ENCODE results near the gene TTC17.
"Not testable (repeated sequence)": the region's sequence is repeated elsewhere in the genome, so short reads cannot be mapped to it uniquely, and the experiment has no call there.

TTC17 gene

DNA sequence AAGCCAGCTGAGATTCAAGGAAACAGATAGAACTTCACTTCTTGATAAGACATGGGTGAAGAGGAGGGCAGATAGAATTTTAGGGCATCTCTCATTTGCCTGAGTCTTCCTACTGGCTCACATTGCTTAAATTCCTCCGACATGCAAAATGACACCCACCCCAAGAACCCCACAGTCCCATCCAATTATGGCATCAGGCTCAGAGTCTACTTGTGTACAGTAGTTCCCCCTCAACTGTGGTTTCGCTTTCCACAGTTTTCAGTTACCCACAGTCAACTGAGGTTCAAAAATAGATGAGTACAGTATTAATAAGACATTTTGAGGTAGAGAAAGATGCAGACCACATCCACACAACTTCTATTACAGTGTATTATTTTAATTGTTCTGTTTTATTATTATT, 99.8 kb downstream of the TTC17 start:
- no peak overlapping the region for H2AFZ ChIP-seq (ENCODE audit: low read length, unreplicated experiment)
- H3K36me3 ChIP-seq (ENCODE audit: insufficient read depth, low read length), result peaks cover 45% of the 10 kb centered on the region

GRCh38 chr11:43459246-43459645, 100.5 kb downstream of the TTC17 start:
- Histone ChIP-seq H3K27ac (ENCODE audit: low read depth, low read length) (no peak overlapping the region), H2AFZ (ENCODE audit: low read length, unreplicated experiment) (no peak overlapping the region), H3K27me3 (ENCODE audit: insufficient read depth, low read length) (no peaks in the 10 kb centered on the region), H3K4me3 (ENCODE audit: low read depth, low read length) (no peak overlapping the region), H3K79me2 (ENCODE audit: control insufficient read depth, insufficient read depth, low read length, unreplicated experiment) (no peaks in the 10 kb centered on the region), H3K4me1 (ENCODE audit: control insufficient read depth, insufficient read depth, low read length, unreplicated experiment) (no peaks in the 10 kb centered on the region), H3K36me3 (ENCODE audit: insufficient read depth, low read length) (peaks cover 53% of the 10 kb centered on the region)

More for the DNA sequence above, 99.8 kb downstream of the TTC17 start:
- H3K79me2 ChIP-seq (ENCODE audit: control insufficient read depth, insufficient read depth, low read length, unreplicated experiment), result no peaks in the 10 kb centered on the region
- H3K4me1 ChIP-seq (ENCODE audit: control insufficient read depth, insufficient read depth, low read length, unreplicated experiment), result no peaks in the 10 kb centered on the region
- H3K27ac ChIP-seq (ENCODE audit: low read depth, low read length), result no peak overlapping the region
- no peak overlapping the region for H3K4me3 ChIP-seq (ENCODE audit: low read depth, low read length)
- H3K27me3 ChIP-seq (ENCODE audit: insufficient read depth, low read length), result no peaks in the 10 kb centered on the region

DNA sequence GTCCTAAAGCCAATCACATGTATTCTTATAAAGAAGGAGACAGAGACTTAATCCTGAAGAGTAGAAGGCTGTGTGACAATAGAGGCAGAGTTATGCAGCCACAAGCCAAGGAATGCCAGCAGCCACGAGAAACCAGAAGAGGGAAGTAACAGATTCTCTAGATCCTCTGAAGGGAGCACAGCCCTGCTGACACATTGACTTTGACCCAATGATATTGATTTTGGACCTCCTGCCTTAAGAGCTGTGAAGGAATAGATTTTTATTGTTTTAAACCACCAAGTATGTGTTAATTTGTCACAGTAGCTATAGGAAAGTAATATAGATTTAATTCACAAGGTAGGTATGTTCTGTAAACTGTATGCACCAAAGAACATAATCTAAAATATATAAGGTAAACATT, 103.6 kb downstream of the TTC17 start:
- Histone ChIP-seq H2AFZ (ENCODE audit: low read length, unreplicated experiment) (no peak overlapping the region), H3K79me2 (ENCODE audit: control insufficient read depth, insufficient read depth, low read length, unreplicated experiment) (no peaks in the 10 kb centered on the region), H3K27me3 (ENCODE audit: insufficient read depth, low read length) (no peaks in the 10 kb centered on the region), H3K27ac (ENCODE audit: low read depth, low read length) (no peak overlapping the region), H3K4me1 (ENCODE audit: control insufficient read depth, insufficient read depth, low read length, unreplicated experiment) (no peaks in the 10 kb centered on the region), H3K4me3 (ENCODE audit: low read depth, low read length) (no peak overlapping the region), H3K36me3 (ENCODE audit: insufficient read depth, low read length) (peaks cover 77% of the 10 kb centered on the region)

- Histone ChIP-seq H2AFZ (ENCODE audit: low read length, unreplicated experiment) (no peak overlapping the region), H3K4me3 (ENCODE audit: low read depth, low read length) (no peak overlapping the region), H3K27me3 (ENCODE audit: insufficient read depth, low read length) (no peaks in the 10 kb centered on the region), H3K27ac (ENCODE audit: low read depth, low read length) (no peak overlapping the region), H3K36me3 (ENCODE audit: insufficient read depth, low read length) (peaks cover 54% of the 10 kb centered on the region), H3K79me2 (ENCODE audit: control insufficient read depth, insufficient read depth, low read length, unreplicated experiment) (no peaks in the 10 kb centered on the region), H3K4me1 (ENCODE audit: control insufficient read depth, insufficient read depth, low read length, unreplicated experiment) (no peaks in the 10 kb centered on the region)
Observed at GRCh38 chr11:43467958-43468357, 109.2 kb downstream of the TTC17 start.

DNA sequence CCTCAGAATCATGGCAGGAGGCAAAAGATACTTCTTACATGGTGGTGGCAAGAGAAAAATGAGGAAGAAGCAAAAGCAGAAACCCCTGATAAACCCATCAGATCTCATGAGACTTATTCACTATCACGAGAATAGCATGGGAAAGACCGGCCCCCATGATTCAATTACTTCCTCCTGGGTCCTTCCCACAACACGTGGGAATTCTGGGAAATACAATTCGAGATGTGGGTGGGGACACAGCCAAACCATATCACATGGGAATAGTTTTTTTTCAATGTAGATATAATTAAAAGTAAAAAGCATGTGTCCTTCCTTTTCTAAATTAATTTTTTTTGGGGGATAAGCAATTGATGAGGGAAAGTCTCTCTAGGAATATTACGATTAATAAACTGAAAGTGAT, 118.8 kb downstream of the TTC17 start:
- not testable (repeated sequence) for H2AFZ ChIP-seq (ENCODE audit: low read length, unreplicated experiment); H3K4me1 ChIP-seq (ENCODE audit: control insufficient read depth, insufficient read depth, low read length, unreplicated experiment); H3K27me3 ChIP-seq (ENCODE audit: insufficient read depth, low read length); H3K79me2 ChIP-seq (ENCODE audit: control insufficient read depth, insufficient read depth, low read length, unreplicated experiment); H3K4me3 ChIP-seq (ENCODE audit: low read depth, low read length); H3K27ac ChIP-seq (ENCODE audit: low read depth, low read length)
- peaks cover 24% of the 10 kb centered on the region for H3K36me3 ChIP-seq (ENCODE audit: insufficient read depth, low read length)

GRCh38 chr11:43486141-43486540, 127.4 kb downstream of the TTC17 start:
- peaks cover 14% of the 10 kb centered on the region; the same call in 1 of the 2 replicates for H3K36me3 ChIP-seq (ENCODE audit: insufficient read depth, low read length)
- no peak overlapping the region for H3K27ac ChIP-seq (ENCODE audit: low read depth, low read length)
- H3K4me1 ChIP-seq (ENCODE audit: control insufficient read depth, insufficient read depth, low read length, unreplicated experiment), result no peaks in the 10 kb centered on the region
- H3K4me3 ChIP-seq (ENCODE audit: low read depth, low read length), result no peak overlapping the region
- H2AFZ ChIP-seq (ENCODE audit: low read length, unreplicated experiment), result no peak overlapping the region
- H3K27me3 ChIP-seq (ENCODE audit: insufficient read depth, low read length), result no peaks in the 10 kb centered on the region
- H3K79me2 ChIP-seq (ENCODE audit: control insufficient read depth, insufficient read depth, low read length, unreplicated experiment), result no peaks in the 10 kb centered on the region

DNA sequence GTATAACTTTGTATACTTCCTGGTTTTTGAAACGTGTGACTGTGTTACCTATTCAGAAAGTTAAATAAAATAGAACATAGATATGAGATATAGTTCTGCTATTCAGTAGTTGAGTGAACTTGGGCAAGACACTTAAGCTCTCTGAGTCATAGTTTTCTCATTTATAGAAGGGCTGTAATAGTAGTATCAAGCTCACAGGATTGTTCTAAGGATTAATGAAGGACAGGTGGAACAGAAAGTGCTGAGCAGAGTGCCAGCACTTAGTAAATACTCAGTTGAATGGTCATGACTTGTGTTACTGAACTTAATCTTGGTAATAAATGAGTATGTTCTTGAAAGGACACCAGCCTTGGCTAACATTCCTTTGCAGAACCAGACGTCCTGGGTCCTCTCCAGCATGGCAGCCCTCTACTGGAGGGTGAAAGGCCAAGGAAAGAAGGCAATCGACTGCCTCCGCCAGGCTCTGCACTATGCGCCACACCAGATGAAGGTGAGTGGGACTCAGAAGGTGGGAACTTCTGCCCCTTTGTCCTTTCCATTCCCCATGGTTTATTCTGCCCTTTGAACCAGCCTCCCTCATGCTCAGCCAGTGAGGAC, 131.2 kb downstream of the TTC17 start:
- Histone ChIP-seq H3K4me3 (ENCODE audit: low read depth, low read length) (no peak overlapping the region), H2AFZ (ENCODE audit: low read length, unreplicated experiment) (no peak overlapping the region), H3K27ac (ENCODE audit: low read depth, low read length) (no peak overlapping the region), H3K79me2 (ENCODE audit: control insufficient read depth, insufficient read depth, low read length, unreplicated experiment) (no peaks in the 10 kb centered on the region), H3K36me3 (ENCODE audit: insufficient read depth, low read length) (peaks cover 25% of the 10 kb centered on the region), H3K4me1 (ENCODE audit: control insufficient read depth, insufficient read depth, low read length, unreplicated experiment) (no peaks in the 10 kb centered on the region), H3K27me3 (ENCODE audit: insufficient read depth, low read length) (no peaks in the 10 kb centered on the region)

DNA sequence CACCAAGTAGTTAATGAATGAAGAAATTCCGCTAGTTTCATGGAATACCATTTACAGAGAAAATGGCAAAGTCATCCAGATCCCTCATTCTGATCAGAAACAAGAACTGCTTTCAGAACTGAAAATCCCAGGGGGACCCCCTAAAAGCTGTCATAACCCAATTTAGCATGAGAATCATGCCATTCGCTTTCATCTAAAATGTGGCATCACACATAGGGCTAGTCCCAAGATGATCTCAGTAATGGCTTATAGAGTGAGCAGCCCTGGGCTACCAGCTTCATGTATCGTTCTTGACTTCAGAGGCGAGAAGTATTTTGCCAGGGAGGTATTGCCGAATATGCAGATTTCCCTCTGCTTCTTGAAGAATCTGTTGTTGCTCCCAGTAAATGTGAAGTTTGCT, 134.0 kb downstream of the TTC17 start:
- Histone ChIP-seq H3K4me3 (ENCODE audit: low read depth, low read length) (no peak overlapping the region), H3K36me3 (ENCODE audit: insufficient read depth, low read length) (peaks cover 25% of the 10 kb centered on the region), H2AFZ (ENCODE audit: low read length, unreplicated experiment) (no peak overlapping the region), H3K27ac (ENCODE audit: low read depth, low read length) (no peak overlapping the region), H3K4me1 (ENCODE audit: control insufficient read depth, insufficient read depth, low read length, unreplicated experiment) (no peaks in the 10 kb centered on the region), H3K79me2 (ENCODE audit: control insufficient read depth, insufficient read depth, low read length, unreplicated experiment) (no peaks in the 10 kb centered on the region), H3K27me3 (ENCODE audit: insufficient read depth, low read length) (no peaks in the 10 kb centered on the region)

- no peaks in the 10 kb centered on the region for H3K79me2 ChIP-seq (ENCODE audit: control insufficient read depth, insufficient read depth, low read length, unreplicated experiment)
- H3K4me3 ChIP-seq (ENCODE audit: low read depth, low read length), result no peak overlapping the region
- peaks cover 25% of the 10 kb centered on the region for H3K36me3 ChIP-seq (ENCODE audit: insufficient read depth, low read length)
- no peaks in the 10 kb centered on the region for H3K4me1 ChIP-seq (ENCODE audit: control insufficient read depth, insufficient read depth, low read length, unreplicated experiment)
- no peak overlapping the region for H2AFZ ChIP-seq (ENCODE audit: low read length, unreplicated experiment)
- H3K27me3 ChIP-seq (ENCODE audit: insufficient read depth, low read length), result no peaks in the 10 kb centered on the region
- H3K27ac ChIP-seq (ENCODE audit: low read depth, low read length), result no peak overlapping the region
Observed at GRCh38 chr11:43493431-43493830, 134.7 kb downstream of the TTC17 start.

DNA sequence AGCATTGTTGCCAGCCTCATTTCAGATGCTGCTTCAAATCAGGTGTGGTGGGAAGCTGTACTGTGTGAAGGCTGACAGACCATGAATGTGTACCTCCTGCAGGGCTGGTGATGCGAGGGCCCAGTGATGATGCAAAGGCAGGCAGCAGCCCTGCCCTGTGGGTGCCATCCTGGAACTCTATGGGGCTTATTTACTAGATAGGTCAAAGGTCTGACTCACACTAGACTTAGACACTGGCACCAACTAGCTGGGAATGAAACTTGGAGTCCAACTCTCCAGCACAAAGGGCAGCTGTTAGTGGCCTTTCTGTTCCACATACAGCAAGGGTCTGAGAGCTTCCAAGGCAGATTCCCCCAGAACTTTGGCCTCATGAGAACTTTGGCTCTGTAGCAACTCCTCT, 138.4 kb downstream of the TTC17 start:
- H2AFZ ChIP-seq (ENCODE audit: low read length, unreplicated experiment), result no peak overlapping the region
- peaks cover 8% of the 10 kb centered on the region for H3K36me3 ChIP-seq (ENCODE audit: insufficient read depth, low read length)
- H3K4me3 ChIP-seq (ENCODE audit: low read depth, low read length), result no peak overlapping the region
- H3K4me1 ChIP-seq (ENCODE audit: control insufficient read depth, insufficient read depth, low read length, unreplicated experiment), result no peaks in the 10 kb centered on the region
- no peak overlapping the region for H3K27ac ChIP-seq (ENCODE audit: low read depth, low read length)
- H3K27me3 ChIP-seq (ENCODE audit: insufficient read depth, low read length), result peaks cover 24% of the 10 kb centered on the region
- H3K79me2 ChIP-seq (ENCODE audit: control insufficient read depth, insufficient read depth, low read length, unreplicated experiment), result no peaks in the 10 kb centered on the region

DNA sequence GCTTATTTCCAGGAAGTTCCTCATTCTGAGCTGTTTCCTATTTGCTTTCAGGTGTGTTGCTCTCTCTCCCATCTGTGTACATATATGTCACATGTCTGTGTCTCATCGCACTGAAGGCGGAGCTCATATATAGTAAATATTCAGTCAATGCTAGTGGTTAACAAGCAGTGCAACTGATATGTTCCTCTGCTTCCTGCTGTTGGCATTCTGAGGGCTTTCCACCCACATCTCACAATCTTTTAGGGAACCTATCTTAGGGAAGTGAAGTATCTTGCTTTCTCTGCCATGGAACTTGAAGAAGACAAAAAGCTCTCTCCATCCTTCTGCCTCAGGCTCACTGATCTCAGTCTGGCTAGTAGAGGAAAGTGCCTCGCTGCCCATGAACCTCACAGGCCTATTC, 139.8 kb downstream of the TTC17 start:
- Histone ChIP-seq H3K36me3 (ENCODE audit: insufficient read depth, low read length) (no peaks in the 10 kb centered on the region), H2AFZ (ENCODE audit: low read length, unreplicated experiment) (no peak overlapping the region)

More for the DNA sequence above, 139.8 kb downstream of the TTC17 start:
- Histone ChIP-seq H3K79me2 (ENCODE audit: control insufficient read depth, insufficient read depth, low read length, unreplicated experiment) (no peaks in the 10 kb centered on the region), H3K27me3 (ENCODE audit: insufficient read depth, low read length) (peaks cover 24% of the 10 kb centered on the region), H3K4me3 (ENCODE audit: low read depth, low read length) (no peak overlapping the region), H3K4me1 (ENCODE audit: control insufficient read depth, insufficient read depth, low read length, unreplicated experiment) (no peaks in the 10 kb centered on the region), H3K27ac (ENCODE audit: low read depth, low read length) (no peak overlapping the region)
